CD14-positive monocyte (primary cell): ENCODE data around the gene APOL5. TPM values are rescaled to one million over a fixed set of nuclear protein-coding genes. Genes with fewer than 3 reads are reported as not detected.
"Not testable (repeated sequence)": the region's sequence is repeated elsewhere in the genome, so short reads cannot be mapped to it uniquely, and the experiment has no call there.

ENCODE experiments used
- DNase-seq, 3 donors: peaks; one replicate each; pipeline ENCODE4 v3.0.0-alpha.2; 2011 to 2022
- H2AFZ ChIP-seq: 2 replicates; pipeline ENCODE4 v1.6.0; 2012; ENCODE audit warnings: mild to moderate bottlenecking, low read depth, low read length, inconsistent platforms; ENCODE audit not compliant: insufficient read depth, poor library complexity, severe bottlenecking
- H3K27ac ChIP-seq, 2 donors: 1 replicate in 1 of 2; 2 replicates in 1 of 2; pipeline ENCODE4 v1.5.1; 2012 to 2013; ENCODE audit warnings: low read length in 2 of 2, control low read depth in 1 of 2, inconsistent platforms in 1 of 2, low read depth in 1 of 2, mild to moderate bottlenecking in 1 of 2
- H3K27me3 ChIP-seq, 2 donors: one replicate each; pipeline versions ENCODE4 v1.6.0 to v1.6.1; 2011 to 2013; ENCODE audit warnings: low read length in 2 of 2; ENCODE audit not compliant: control insufficient read depth in 2 of 2, insufficient read depth in 2 of 2
- H3K36me3 ChIP-seq, 2 donors: replicated peaks in 1 of 2; 1 replicate in 1 of 2; 2 replicates in 1 of 2; pipeline versions ENCODE4 v1.5.1 to v1.6.1; 2012 to 2013; ENCODE audit warnings: low read length in 2 of 2, control low read depth in 1 of 2, inconsistent platforms in 1 of 2, mild to moderate bottlenecking in 1 of 2; ENCODE audit not compliant: insufficient read depth in 2 of 2, control insufficient read depth in 1 of 2
- H3K4me1 ChIP-seq, 2 donors: 1 replicate in 1 of 2; 2 replicates in 1 of 2; pipeline versions ENCODE4 v1.5.1 to v1.6.1; 2012 to 2013; ENCODE audit warnings: low read length in 2 of 2, control low read depth in 1 of 2, inconsistent platforms in 1 of 2, mild to moderate bottlenecking in 1 of 2, moderate library complexity in 1 of 2; ENCODE audit not compliant: insufficient read depth in 2 of 2, control insufficient read depth in 1 of 2
- H3K4me2 ChIP-seq: replicated peaks from 2 replicates; pipeline ENCODE3; 2012; ENCODE audit warnings: low read length, moderate library complexity, mild to moderate bottlenecking; ENCODE audit not compliant: poor library complexity, severe bottlenecking; ENCODE audit errors: extremely low read depth
- H3K4me3 ChIP-seq, 3 experiments: fragments of 200-600 bp in 1 of 3; sonication (generic) in 1 of 3; replicated peaks in 1 of 3; 1 replicate in 2 of 3; 2 replicates in 1 of 3; pipeline ENCODE4 v1.5.1; 2011 to 2013; ENCODE audit warnings: low read length in 3 of 3, mild to moderate bottlenecking in 3 of 3, control low read depth in 2 of 3, low read depth in 2 of 3, inconsistent platforms in 1 of 3, moderate library complexity in 1 of 3
- H3K79me2 ChIP-seq: 2 replicates; pipeline ENCODE4 v1.6.0; 2012; ENCODE audit warnings: mild to moderate bottlenecking, control low read depth, inconsistent platforms, low read length, moderate library complexity; ENCODE audit not compliant: insufficient read depth
- H3K9ac ChIP-seq: 2 replicates; pipeline ENCODE4 v1.6.0; 2017; ENCODE audit warnings: low read length, mild to moderate bottlenecking; ENCODE audit not compliant: insufficient read depth, poor library complexity, severe bottlenecking
- H3K9me3 ChIP-seq, 2 donors: replicated peaks in 1 of 2; 1 replicate in 1 of 2; 2 replicates in 1 of 2; pipeline versions ENCODE4 v1.5.1 to v1.6.1; 2012 to 2013; ENCODE audit warnings: low read length in 2 of 2, control low read depth in 1 of 2; ENCODE audit not compliant: control insufficient read depth in 1 of 2, insufficient read depth in 1 of 2
- H4K20me1 ChIP-seq: 2 replicates; pipeline ENCODE4 v1.6.0; 2012; ENCODE audit warnings: mild to moderate bottlenecking, low read length, control low read depth, moderate library complexity; ENCODE audit not compliant: insufficient read depth
- H3K27ac Mint-ChIP-seq, 7 donors: one replicate each; pipeline ENCODE4 v1.8.0; 2020; ENCODE audit warnings: mild to moderate bottlenecking in 7 of 7, mixed read lengths in 7 of 7, moderate library complexity in 6 of 7, inconsistent platforms in 2 of 7
- H3K27me3 Mint-ChIP-seq, 3 donors: one replicate each; pipeline ENCODE4 v1.8.0; 2021 to 2022; ENCODE audit warnings: low read depth in 3 of 3, mild to moderate bottlenecking in 3 of 3, mixed read lengths in 3 of 3, moderate library complexity in 3 of 3, inconsistent platforms in 1 of 3
- H3K36me3 Mint-ChIP-seq, 2 donors: one replicate each; pipeline ENCODE4 v1.8.0; 2020; ENCODE audit warnings: mixed read lengths in 2 of 2, inconsistent platforms in 1 of 2, mild to moderate bottlenecking in 1 of 2
- H3K4me1 Mint-ChIP-seq: one replicate; pipeline ENCODE4 v1.8.0; 2020; ENCODE audit warnings: mild to moderate bottlenecking, mixed read lengths
- H3K4me3 Mint-ChIP-seq, 2 donors: one replicate each; pipeline ENCODE4 v1.8.0; 2020; ENCODE audit warnings: mild to moderate bottlenecking in 2 of 2, mixed read lengths in 2 of 2, moderate library complexity in 1 of 2
- H3K9me3 Mint-ChIP-seq, 7 donors: one replicate each; pipeline ENCODE4 v1.8.0; 2020 to 2022; ENCODE audit warnings: mixed read lengths in 7 of 7, mild to moderate bottlenecking in 6 of 7, moderate library complexity in 6 of 7, inconsistent platforms in 2 of 7
- WGBS: methylation state at CpG from one replicate; pipeline ENCODE4 v1.1.5; 2013; ENCODE audit warnings: missing lambda C conversion rate; ENCODE audit not compliant: insufficient coverage; 5-methylcytosine and 5-hydroxymethylcytosine counted together
- intact Hi-C, 2 donors: fragments of 100-400 bp; cut with micrococcal nuclease; formaldehyde crosslinking; loops; one replicate each; pipeline versions ENCODE4 v1.15.0 to v1.15.1; 2023
- polyA plus RNA-seq, 3 donors: library from polyadenylated mRNA; depleted of rRNA in 1 of 3; unstranded in 2 of 3; stranded (reverse) in 1 of 3; fragments of 300-500 nt in 2 of 3; fragments of >200 nt in 1 of 3; fragmentation: Illumina TruSeq in 2 of 3; gene quantifications; 1 replicate in 2 of 3; 2 replicates in 1 of 3; pipeline ENCODE4 v1.2.3, GENCODE V29; 2012 to 2021
- TF ChIP-seq, protein P1 (sequence below): fragments of 200-600 bp; IDR thresholded peaks from one replicate; pipeline ENCODE4 v1.8.0; 2022; ENCODE audit warnings: antibody characterized with exemption, mild to moderate bottlenecking

APOL5 gene
- polyA plus RNA-seq, 3 donors, result not detected

GRCh38 chr22:35697142-35697541 is 20.5 kb upstream of the APOL5 start:
- Mint-ChIP-seq H3K36me3 (no peaks in the 10 kb centered on the region), H3K9me3 (peaks cover 2 to 12% (median 7%) of the 10 kb centered on the region in 7 donors), H3K4me3 (no peak overlapping the region), H3K4me1 (no peaks in the 10 kb centered on the region), H3K27ac (no peak overlapping the region), H3K27me3 (no peaks in the 10 kb centered on the region)
- H3K27me3 ChIP-seq, result no peaks in the 10 kb centered on the region
- no peaks in the 10 kb centered on the region for H3K36me3 ChIP-seq
- no peaks in the 10 kb centered on the region for H3K4me1 ChIP-seq
- WGBS, result no CpG with 5 or more reads among the region's 14 CpGs
- no peak overlapping the region for H3K9ac ChIP-seq
- H2AFZ ChIP-seq, result no peak overlapping the region
- H4K20me1 ChIP-seq, result no peaks in the 10 kb centered on the region
- H3K4me2 ChIP-seq, result no peak overlapping the region
- H3K4me3 ChIP-seq, result no peak overlapping the region
- DNase-seq, result no peak
- H3K79me2 ChIP-seq, result no peaks in the 10 kb centered on the region
- peaks cover 0 to 5% of the 10 kb centered on the region in 2 donors for H3K9me3 ChIP-seq
- intact Hi-C loops, result no loop called here
- TF ChIP-seq, protein P1, sequence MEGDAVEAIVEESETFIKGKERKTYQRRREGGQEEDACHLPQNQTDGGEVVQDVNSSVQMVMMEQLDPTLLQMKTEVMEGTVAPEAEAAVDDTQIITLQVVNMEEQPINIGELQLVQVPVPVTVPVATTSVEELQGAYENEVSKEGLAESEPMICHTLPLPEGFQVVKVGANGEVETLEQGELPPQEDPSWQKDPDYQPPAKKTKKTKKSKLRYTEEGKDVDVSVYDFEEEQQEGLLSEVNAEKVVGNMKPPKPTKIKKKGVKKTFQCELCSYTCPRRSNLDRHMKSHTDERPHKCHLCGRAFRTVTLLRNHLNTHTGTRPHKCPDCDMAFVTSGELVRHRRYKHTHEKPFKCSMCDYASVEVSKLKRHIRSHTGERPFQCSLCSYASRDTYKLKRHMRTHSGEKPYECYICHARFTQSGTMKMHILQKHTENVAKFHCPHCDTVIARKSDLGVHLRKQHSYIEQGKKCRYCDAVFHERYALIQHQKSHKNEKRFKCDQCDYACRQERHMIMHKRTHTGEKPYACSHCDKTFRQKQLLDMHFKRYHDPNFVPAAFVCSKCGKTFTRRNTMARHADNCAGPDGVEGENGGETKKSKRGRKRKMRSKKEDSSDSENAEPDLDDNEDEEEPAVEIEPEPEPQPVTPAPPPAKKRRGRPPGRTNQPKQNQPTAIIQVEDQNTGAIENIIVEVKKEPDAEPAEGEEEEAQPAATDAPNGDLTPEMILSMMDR, result no peak
- H3K27ac ChIP-seq, result no peak overlapping the region

DNA sequence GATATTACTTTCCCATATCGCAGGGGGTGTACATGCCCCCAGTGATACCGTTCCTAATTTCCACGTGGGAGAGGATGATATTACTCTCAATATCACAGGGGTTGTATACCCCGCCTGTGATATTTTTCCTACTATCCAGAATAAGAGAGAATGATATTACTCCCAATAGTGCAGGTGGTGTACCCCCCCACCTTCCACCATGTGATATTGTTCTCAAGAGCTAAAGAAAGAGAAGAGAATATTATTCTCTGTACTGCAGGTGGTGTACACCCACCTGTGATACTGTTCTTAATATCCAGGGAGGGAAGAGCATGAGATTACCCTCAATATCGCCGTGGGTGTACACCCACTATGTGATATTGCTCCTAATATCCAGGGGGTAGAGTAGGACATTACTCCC is 17.8 kb upstream of the APOL5 start:
- H3K27me3 ChIP-seq, intact Hi-C loops: not testable (repeated sequence)

More for the DNA sequence above, 17.8 kb upstream of the APOL5 start:
- not testable (repeated sequence) for H3K27me3 Mint-ChIP-seq, H3K27ac Mint-ChIP-seq, H3K4me3 ChIP-seq, H3K36me3 Mint-ChIP-seq, H3K9ac ChIP-seq, H2AFZ ChIP-seq, H3K4me1 Mint-ChIP-seq, DNase-seq, H3K36me3 ChIP-seq, H3K27ac ChIP-seq, H4K20me1 ChIP-seq, H3K9me3 ChIP-seq, H3K4me3 Mint-ChIP-seq, H3K4me2 ChIP-seq, H3K4me1 ChIP-seq, H3K79me2 ChIP-seq
- H3K9me3 Mint-ChIP-seq, result peaks cover 2 to 15% (median 7%) of the 10 kb centered on the region in 7 donors
- WGBS, result no CpG with 5 or more reads among the region's 6 CpGs
